Esophagus mucosa (tissue), 1 donor: ENCODE results near the gene TUBA8. TPM values are rescaled to one million over a fixed set of nuclear protein-coding genes. Genes with fewer than 3 reads are reported as not detected.
"Not testable (repeated sequence)": the region's sequence is repeated elsewhere in the genome, so short reads cannot be mapped to it uniquely, and the experiment has no call there.

Experiments used
- ATAC-seq: fragments of 200-7000 bp; cut with Tn5 transposase; one replicate; pipeline ENCODE4 v1.9.1; 2020
- total RNA-seq: library from RNA; stranded (reverse); gene quantifications from one replicate; pipeline ENCODE4 v1.2.4, GENCODE V29; 2023
- donor health status: DM: yes; HTN: yes; CAD: no.

Gene TUBA8
- total RNA-seq, 1 donor from 2014 or later: 0.68 TPM

GRCh38 chr22:18077639-18078328, 32.8 kb upstream of the TUBA8 start, which contains the start of gene PEX26:
PEX26 (plus strand) TSS chr22:18077990; CDS start chr22:18078377, 387 bp downstream.
- ATAC-seq: peak; percentile 95

DNA sequence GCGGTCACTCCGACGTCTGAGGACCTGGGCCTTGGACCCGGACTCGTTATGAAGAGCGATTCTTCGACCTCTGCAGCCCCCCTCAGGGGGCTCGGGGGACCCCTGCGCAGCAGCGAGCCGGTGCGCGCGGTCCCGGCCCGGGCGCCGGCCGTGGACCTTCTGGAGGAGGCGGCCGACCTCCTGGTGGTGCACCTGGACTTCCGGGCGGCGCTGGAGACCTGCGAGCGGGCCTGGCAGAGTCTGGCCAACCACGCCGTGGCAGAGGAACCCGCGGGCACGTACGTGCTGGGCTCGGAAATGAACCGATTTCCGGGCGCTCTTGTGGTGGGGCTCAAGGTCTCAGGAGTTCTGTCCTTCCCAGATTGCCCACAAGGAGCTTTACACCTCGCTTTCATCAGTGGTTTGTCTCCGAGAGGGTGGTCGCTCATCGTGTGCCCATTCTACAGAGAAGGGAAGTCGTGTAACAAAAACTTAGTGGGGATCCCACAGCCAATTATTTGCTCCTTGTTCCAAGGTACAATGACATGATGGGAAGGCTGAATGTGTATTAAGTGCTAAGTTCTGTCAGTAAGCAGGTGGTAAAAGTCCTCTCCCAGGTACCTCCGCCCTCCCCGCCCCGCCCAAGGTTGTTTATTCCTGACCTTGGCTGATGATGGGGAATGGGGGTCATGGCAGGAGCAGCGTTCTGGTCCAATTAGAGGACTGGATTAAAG, 32.1 kb upstream of the TUBA8 start:
- peak; percentile 58 for ATAC-seq

DNA sequence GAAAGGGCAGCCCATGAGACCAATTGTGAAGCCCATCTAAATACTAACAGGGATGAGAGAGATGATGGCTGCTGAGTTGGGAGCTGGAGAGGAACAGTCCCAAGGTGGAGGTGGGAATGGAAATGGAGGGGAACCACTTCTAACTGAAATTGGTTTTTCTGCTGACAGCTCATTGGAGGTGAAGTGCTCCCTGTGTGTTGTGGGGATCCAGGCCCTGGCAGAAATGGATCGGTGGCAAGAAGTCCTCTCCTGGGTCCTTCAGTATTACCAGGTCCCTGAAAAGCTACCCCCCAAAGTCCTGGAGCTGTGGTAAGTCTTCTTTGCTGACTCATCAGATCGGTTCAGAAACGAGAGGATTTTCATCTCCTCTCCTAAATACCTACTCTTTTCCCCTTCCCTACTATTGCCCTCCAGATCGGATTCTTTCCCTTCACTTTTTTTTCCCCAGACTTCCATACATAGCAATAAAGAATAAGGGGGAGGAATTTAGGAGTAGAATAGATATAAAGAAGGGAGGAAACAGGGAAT, 30.8 kb upstream of the TUBA8 start:
- no peak for ATAC-seq

- ATAC-seq: no peak
Observed at GRCh38 chr22:18081416-18081815, 29.2 kb upstream of the TUBA8 start.

- ATAC-seq: no peak
Observed at GRCh38 chr22:18082467-18082866, 28.1 kb upstream of the TUBA8 start.

GRCh38 chr22:18083406-18083805, 27.2 kb upstream of the TUBA8 start:
- ATAC-seq: no peak

GRCh38 chr22:18085188-18085587, 25.4 kb upstream of the TUBA8 start:
- ATAC-seq: peak; percentile 69

GRCh38 chr22:18087350-18087855, 23.2 kb upstream of the TUBA8 start:
- no peak for ATAC-seq

DNA sequence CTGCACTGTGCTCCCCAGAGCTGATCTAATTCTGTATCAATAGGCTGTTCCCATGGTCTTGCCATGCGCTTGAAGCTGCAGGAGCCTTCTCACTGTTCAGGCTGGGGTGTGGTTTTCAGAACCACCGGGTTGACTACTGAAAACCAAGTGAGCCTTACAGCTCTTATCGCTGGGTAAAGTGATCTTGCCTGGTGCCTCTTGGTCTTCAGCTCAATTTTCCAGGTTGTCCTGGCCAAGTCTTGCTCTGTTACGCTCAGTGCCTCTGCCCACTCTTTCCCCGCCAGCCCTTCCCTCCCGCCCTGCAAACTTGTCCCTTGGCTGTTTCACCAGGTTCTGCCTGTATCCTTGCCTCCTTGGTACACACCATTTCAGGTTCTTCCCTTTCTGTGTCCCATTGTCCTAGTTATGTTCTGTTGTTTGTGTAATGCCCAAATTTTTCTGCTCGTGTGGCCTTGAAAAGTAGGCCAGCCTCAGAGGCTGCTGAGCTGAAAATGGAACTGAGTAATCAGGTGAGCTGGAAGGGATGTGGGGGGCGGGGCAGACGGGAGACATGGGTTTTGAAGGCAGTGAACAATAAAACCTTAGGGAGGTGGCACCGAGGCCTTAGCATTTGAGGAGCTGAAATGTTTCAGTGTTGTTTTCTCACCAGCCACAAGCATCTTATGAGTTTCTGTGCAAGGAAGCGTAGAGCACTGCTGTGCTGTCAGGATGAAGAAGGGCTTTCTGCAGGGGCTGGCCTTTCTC, 21.6 kb upstream of the TUBA8 start:
- ATAC-seq: no peak

- no peak for ATAC-seq
Observed at GRCh38 chr22:18090286-18090685, 20.3 kb upstream of the TUBA8 start.

- peak; percentile 19 for ATAC-seq
Observed at GRCh38 chr22:18091478-18091877, 19.1 kb upstream of the TUBA8 start.

GRCh38 chr22:18091916-18092526, 18.6 kb upstream of the TUBA8 start:
- ATAC-seq: peak; percentile 69

- ATAC-seq: no peak
Observed at GRCh38 chr22:18093661-18094060, 16.9 kb upstream of the TUBA8 start.

DNA sequence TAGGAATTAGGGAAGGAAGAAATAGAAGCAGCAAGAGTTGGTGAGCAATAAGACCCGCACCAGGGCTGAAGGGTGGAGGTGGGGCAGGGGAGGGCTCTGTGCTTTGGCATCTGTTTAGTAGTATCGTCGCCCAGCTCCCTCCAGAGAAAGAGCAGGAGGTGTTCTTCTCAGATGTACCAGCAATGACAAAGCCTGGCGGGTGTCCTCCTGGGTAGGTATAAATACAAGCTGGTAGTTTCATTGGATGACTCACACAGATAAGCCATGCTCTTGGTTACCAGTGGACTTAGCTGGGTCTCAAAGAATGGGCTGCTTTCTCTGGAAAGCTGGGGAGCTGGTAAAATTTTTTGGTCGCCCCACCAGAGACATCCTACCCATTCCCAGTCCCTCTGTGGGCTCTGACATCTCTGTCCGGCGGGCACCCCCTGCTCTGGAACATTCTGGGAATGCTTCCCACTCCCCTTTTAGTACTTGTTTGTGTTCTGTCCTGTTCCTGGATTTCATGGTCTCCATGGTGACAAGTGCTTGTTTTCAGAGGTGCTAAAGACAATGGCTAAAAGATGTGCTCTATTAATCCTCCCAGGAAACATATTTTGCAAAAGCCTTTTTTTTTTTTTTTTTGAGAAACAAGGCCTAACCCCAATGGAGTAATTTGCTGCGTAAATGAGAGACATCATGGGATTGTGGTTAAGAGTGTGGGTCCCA, 15.4 kb upstream of the TUBA8 start:
- ATAC-seq: no peak

GRCh38 chr22:18096823-18097222, 13.8 kb upstream of the TUBA8 start:
- no peak for ATAC-seq

GRCh38 chr22:18100781-18101180, 9.8 kb upstream of the TUBA8 start:
- ATAC-seq: no peak

GRCh38 chr22:18101536-18101935, 9.1 kb upstream of the TUBA8 start:
- ATAC-seq: no peak

DNA sequence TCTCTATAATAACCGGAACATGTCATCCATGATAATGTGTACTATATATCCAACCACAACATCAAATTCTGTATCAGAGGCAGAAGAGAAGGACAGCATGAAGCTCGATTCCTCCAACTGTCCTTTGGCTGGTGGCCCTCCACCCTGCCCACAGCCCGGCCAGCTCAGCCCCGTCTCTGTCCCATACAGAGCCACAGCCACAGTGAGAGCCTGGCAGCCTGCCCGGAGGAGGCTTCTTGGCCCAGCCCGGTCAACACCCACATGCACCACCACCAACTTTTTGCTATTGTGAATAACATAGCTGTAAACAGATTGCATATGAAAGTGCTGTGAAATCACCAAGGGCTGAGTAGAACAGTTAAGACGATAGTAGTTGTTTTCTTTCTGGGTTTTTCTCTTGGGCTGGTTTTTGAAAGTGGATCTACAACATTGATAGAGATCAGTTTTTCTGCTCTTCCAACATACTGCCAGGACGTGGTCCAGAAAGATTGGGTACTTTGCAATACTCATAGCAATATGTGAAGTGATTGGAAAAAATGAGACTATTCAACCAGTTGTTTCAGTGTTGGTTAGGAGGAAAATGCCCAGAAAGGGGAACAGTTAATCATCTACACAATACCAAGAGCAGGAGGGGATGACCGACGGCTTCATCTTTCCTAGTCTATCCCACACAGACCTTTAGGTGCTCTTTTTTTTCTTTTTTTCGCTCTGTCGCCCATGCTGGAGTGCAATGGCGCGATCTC, 6.9 kb upstream of the TUBA8 start:
- ATAC-seq: no peak

GRCh38 chr22:18104566-18104965, 6.0 kb upstream of the TUBA8 start:
- no peak for ATAC-seq

- not testable (repeated sequence) for ATAC-seq
Observed at GRCh38 chr22:18105981-18106380, 4.6 kb upstream of the TUBA8 start.
